ENCODE results near the gene PRPF38A.
A peak's percentile ranks its signal among the peaks of the same experiment; 100 is the strongest.

Gene PRPF38A

DNA sequence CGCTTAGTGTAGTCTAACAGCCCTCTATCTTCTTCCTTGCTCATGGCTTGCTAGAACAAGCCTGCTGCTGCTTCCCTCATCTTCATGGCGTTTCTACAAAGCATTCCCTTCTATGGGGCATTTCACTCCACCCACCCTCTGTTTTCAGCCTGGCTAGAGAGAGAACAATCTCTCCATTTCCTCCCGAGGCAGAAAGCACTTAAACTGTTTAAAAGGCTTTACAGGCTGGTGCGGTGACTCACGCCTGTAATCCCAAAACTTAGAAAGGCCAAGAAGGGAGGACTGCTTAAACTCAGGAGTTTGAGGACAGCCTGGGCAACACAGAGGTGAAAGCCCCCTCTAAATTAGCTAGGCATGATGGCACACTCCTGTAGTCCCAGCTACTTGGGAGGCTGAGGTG lies 17.9 kb upstream of the PRPF38A start:
- H3K27ac ChIP-seq: no peak overlapping the region
- H3K4me3 ChIP-seq: no peak overlapping the region

GRCh38 chr1:52393174-52393573 lies 11.2 kb upstream of the PRPF38A start:
- H3K27ac ChIP-seq: no peak overlapping the region
- H3K4me3 ChIP-seq: no peak overlapping the region

GRCh38 chr1:52399629-52400028 lies 4.8 kb upstream of the PRPF38A start:
- H3K27ac ChIP-seq: no peak overlapping the region

GRCh38 chr1:52400131-52400530 lies 4.3 kb upstream of the PRPF38A start:
- no peak overlapping the region for H3K4me3 ChIP-seq
- no peak overlapping the region for H3K27ac ChIP-seq

More at GRCh38 chr1:52399629-52400028, 4.8 kb upstream of the PRPF38A start:
- no peak overlapping the region for H3K4me3 ChIP-seq

GRCh38 chr1:52402860-52403240 lies 1.6 kb upstream of the PRPF38A start:
- Histone ChIP-seq H3K4me3 (no peak overlapping the region), H3K27ac (no peak overlapping the region)

- H3K4me3 ChIP-seq: peak overlapping the region; percentile 41 to 97 (median 73)
- H3K27ac ChIP-seq: peak overlapping the region in 18 of 21 experiments; percentile 2 to 95 (median 85)
Measured at GRCh38 chr1:52403566-52404115, 761 bp upstream of the PRPF38A start.

GRCh38 chr1:52404975-52405338 lies 555 bp downstream of the PRPF38A start:
- Histone ChIP-seq H3K27ac (peak overlapping the region in 20 of 21 experiments; percentile 44 to 95 (median 88)), H3K4me3 (peak overlapping the region; percentile 41 to 97 (median 73))

GRCh38 chr1:52413410-52413989 lies 9.1 kb downstream of the PRPF38A start:
- Histone ChIP-seq H3K27ac (no peak overlapping the region), H3K4me3 (no peak overlapping the region)

GRCh38 chr1:52414942-52415341 lies 10.5 kb downstream of the PRPF38A start:
- H3K27ac ChIP-seq: no peak overlapping the region
- H3K4me3 ChIP-seq: no peak overlapping the region

- no peak overlapping the region for H3K4me3 ChIP-seq
- H3K27ac ChIP-seq: no peak overlapping the region
Measured at GRCh38 chr1:52416811-52417210, 12.4 kb downstream of the PRPF38A start.

DNA sequence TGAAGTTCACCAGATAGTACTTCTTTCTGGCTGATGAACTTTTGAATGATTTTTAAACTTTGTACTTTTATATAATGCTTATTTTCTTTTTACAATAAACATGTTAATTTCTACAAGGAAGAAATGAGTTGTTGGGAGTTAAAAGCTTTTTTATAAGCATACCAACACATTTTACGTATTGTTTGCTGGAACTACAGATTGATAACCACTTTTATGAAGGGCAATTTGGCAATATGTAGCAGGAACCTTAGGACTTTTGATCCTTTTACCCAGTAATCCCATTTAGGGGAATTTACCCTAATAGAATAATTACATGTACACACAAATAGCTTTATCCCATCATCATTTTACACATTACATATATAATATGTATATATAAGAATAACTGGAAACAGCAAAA lies 16.3 kb downstream of the PRPF38A start:
- Histone ChIP-seq H3K4me3 (no peak overlapping the region), H3K27ac (no peak overlapping the region)

DNA sequence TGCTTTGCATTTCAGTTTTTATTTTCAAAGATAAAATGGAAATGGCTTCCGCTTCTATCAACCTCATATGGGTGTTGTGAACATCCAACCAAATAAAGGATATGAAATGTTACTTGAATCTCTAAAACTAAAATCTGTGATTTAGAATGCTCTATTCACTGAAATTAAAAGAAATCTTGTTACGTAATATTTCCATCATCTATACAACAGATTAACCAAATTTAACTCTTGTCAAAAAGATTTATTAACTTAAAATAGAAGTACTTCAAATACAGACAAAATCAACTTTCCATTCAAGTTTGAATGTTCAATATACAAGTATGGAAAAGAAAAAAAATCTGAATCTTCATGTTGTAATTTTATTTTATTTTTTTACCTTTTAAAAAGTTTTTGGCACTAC lies 18.7 kb downstream of the PRPF38A start:
- Histone ChIP-seq H3K27ac (peak overlapping the region in 1 of 21 experiments; percentile 30), H3K4me3 (no peak overlapping the region)

GRCh38 chr1:52423771-52424170 lies 19.4 kb downstream of the PRPF38A start:
- Histone ChIP-seq H3K4me3 (no peak overlapping the region), H3K27ac (peak overlapping the region in 6 of 21 experiments; percentile 21 to 66 (median 28))

DNA sequence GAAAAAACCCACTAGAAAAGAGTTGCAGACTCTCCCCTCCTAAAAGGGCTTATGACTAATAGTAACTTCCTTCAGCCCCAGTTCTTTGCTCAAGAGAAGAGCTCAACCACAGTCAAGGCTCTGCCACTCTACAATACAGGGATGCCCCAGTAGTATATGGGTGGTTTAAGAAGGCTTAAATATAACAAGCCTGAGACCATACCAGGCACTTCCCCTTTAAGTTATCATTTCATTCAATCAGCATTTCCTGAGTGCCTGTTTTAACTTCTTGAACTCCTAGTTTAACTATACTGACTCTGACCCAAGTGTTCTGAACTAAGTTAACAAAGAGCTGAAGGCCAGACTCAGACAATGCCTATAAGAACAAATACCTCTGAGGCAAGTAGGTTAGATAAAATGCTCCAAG lies 19.8 kb downstream of the PRPF38A start:
- no peak overlapping the region for H3K4me3 ChIP-seq
- H3K27ac ChIP-seq: peak overlapping the region in 6 of 21 experiments; percentile 21 to 66 (median 28)

- Histone ChIP-seq H3K27ac (peak overlapping the region in 2 of 21 experiments; percentile 27 to 66), H3K4me3 (no peak overlapping the region)
Measured at GRCh38 chr1:52424813-52425212, 20.4 kb downstream of the PRPF38A start.

- H3K4me3 ChIP-seq: no peak overlapping the region
- no peak overlapping the region for H3K27ac ChIP-seq
Measured at GRCh38 chr1:52426371-52426770, 22.0 kb downstream of the PRPF38A start.

- H3K27ac ChIP-seq: no peak overlapping the region
- H3K4me3 ChIP-seq: no peak overlapping the region
Measured at GRCh38 chr1:52427152-52427551, 22.8 kb downstream of the PRPF38A start.

GRCh38 chr1:52432807-52433206 lies 28.4 kb downstream of the PRPF38A start:
- H3K27ac ChIP-seq: no peak overlapping the region
- no peak overlapping the region for H3K4me3 ChIP-seq

DNA sequence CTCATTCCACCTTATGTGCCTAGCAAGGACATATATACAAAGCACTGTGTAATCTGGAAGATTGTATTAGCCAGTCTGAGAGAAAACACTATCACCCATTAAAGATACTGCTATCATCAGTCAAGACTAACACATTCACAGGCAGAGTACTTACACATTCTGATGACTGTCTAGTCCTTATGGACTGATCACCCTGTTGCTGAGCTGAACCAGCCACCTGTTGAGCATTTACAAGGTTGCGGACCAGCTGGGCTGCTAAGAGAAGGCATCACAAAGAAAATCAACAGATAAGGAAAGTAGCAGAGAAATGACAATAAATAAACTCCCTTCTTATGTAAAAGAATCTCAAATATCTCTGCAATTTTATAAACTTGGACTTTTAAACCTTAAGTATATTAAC lies 30.8 kb downstream of the PRPF38A start:
- no peak overlapping the region for H3K27ac ChIP-seq
- no peak overlapping the region for H3K4me3 ChIP-seq

GRCh38 chr1:52435650-52436049 lies 31.2 kb downstream of the PRPF38A start:
- Histone ChIP-seq H3K27ac (no peak overlapping the region), H3K4me3 (no peak overlapping the region)

DNA sequence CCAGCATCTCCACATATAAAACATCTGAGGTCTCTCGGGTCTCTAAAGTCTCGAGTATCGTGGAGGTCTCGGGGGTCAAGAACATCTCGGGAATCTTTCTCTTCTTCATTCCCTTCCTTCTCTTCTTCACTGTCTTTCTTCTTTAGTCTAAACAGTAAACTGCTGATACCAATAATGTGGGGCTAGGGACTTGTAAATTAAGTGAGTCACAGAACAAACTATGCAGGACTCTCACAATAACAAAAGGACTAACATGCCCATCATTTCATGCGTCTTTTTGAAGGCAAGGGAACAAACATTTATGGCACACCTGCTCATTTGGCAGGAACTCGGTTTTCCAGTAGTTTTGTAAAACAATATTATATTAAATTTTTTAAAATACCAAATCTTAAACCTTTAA lies 32.4 kb downstream of the PRPF38A start:
- Histone ChIP-seq H3K27ac (no peak overlapping the region), H3K4me3 (no peak overlapping the region)

DNA sequence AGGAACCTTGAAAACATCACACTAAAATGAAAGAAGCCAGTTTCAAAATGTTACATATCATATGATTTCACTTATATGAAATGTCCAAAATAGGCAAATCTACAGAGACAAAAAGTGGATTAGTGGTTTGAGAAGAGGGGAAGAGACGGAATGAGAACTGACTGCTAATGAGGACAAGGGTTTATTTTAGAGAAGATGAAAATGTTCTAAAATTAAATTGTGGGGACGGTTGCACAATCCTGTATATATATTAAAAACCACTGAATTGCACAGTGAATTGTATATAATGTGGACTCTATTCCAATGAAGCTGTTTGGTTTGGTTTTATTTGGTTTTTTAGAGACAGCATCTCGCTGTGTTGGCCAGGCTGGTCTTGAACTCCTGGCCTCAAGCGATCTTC lies 35.6 kb downstream of the PRPF38A start:
- no peak overlapping the region for H3K4me3 ChIP-seq
- no peak overlapping the region for H3K27ac ChIP-seq

All from skin epidermis (tissue), 12 donors.